Measurements from ENCODE around the gene ARHGAP42.

- TF ChIP-seq POLR2A (IDR thresholded peaks at IDR 0.05) (peak in 1 of 2 donors; percentile 21), CTCF (IDR thresholded peaks at IDR 0.05) (peak; percentile 48 to 73 (median 63))
These were observed 725 bp downstream of the ARHGAP42 start for GRCh38 chr11:100687630-100688395.
